KMS-11 (cell line): ENCODE data around the gene PDE3B.

Source experiments
- H2AFZ ChIP-seq: fragments of 200-600 bp; sonication (generic); 2 replicates; pipeline ENCODE4 v1.6.1; 2016; ENCODE audit warnings: antibody characterized with exemption, mixed run types, low read depth
- H3K27ac ChIP-seq: fragments of 200-600 bp; sonication (generic); 2 replicates; pipeline ENCODE4 v1.6.1; 2016; ENCODE audit warnings: mild to moderate bottlenecking, mixed run types
- H3K27me3 ChIP-seq: fragments of 200-600 bp; sonication (generic); 2 replicates; pipeline ENCODE4 v1.6.1; 2017; ENCODE audit warnings: mild to moderate bottlenecking, low read depth, mixed run types, moderate library complexity; ENCODE audit not compliant: insufficient read depth
- H3K36me3 ChIP-seq: fragments of 200-600 bp; sonication (generic); 2 replicates; pipeline ENCODE4 v1.6.1; 2017; ENCODE audit warnings: mild to moderate bottlenecking, mixed run types; ENCODE audit not compliant: insufficient read depth
- H3K4me1 ChIP-seq: fragments of 200-600 bp; sonication (generic); 2 replicates; pipeline ENCODE4 v1.6.1; 2016; ENCODE audit warnings: mild to moderate bottlenecking, low read depth, mixed run types; ENCODE audit not compliant: poor library complexity, severe bottlenecking
- H3K4me2 ChIP-seq: fragments of 200-600 bp; sonication (generic); 2 replicates; pipeline ENCODE4 v1.7.0; 2016; ENCODE audit warnings: mild to moderate bottlenecking, mixed run types
- H3K4me3 ChIP-seq: fragments of 200-600 bp; sonication (generic); IDR thresholded peaks from 2 replicates; pipeline ENCODE4 v1.6.1; 2017; ENCODE audit warnings: low read depth, low read length, mixed read lengths; ENCODE audit not compliant: insufficient read depth
- H3K79me2 ChIP-seq: fragments of 200-600 bp; sonication (generic); 2 replicates; pipeline ENCODE4 v1.6.1; 2016; ENCODE audit warnings: low read depth, mixed run types; ENCODE audit not compliant: insufficient read depth
- H3K9ac ChIP-seq: fragments of 200-600 bp; sonication (generic); 2 replicates; pipeline ENCODE4 v1.6.1; 2016; ENCODE audit warnings: mild to moderate bottlenecking, mixed run types
- H4K20me1 ChIP-seq: fragments of 200-600 bp; sonication (generic); 2 replicates; pipeline ENCODE4 v1.6.1; 2016; ENCODE audit warnings: mild to moderate bottlenecking, mixed run types; ENCODE audit not compliant: insufficient read depth
- TF ChIP-seq, protein P1 (sequence below): fragments of 200-600 bp; sonication (generic); conservative IDR thresholded peaks from 2 replicates; pipeline ENCODE4 v1.6.1; 2017; ENCODE audit warnings: low read depth, mild to moderate bottlenecking, antibody characterized with exemption, low read length, moderate library complexity, mixed read lengths

Gene PDE3B

DNA sequence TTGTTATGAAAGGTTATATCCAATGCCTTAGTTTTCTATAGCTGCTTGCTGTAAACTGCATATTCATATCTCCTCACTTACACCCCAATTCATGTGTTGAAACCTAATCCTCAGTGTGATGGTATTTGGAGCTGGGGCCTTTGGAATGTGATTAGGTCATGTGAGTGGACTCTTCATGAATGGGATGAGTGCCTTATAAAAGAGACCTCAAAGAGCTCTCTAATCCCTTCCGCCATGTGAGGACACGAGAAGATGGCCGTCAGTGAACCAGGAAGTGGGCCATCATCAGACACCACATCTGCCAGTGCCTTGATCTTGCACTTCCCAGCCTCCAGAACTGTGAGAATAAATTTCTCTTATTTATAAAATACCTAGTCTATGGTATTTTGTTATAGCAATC lies 169.2 kb downstream of the PDE3B start:
- H3K27me3 ChIP-seq, result no peaks in the 10 kb centered on the region
- no peak overlapping the region for H3K9ac ChIP-seq
- H3K27ac ChIP-seq, result no peak overlapping the region
- H3K79me2 ChIP-seq, result no peaks in the 10 kb centered on the region; the same call in 1 of the 2 replicates
- H3K4me2 ChIP-seq, result no peak overlapping the region
- peaks cover 7% of the 10 kb centered on the region for H3K4me1 ChIP-seq
- no peak overlapping the region for H3K4me3 ChIP-seq
- H4K20me1 ChIP-seq, result no peaks in the 10 kb centered on the region
- no peaks in the 10 kb centered on the region for H3K36me3 ChIP-seq
- TF ChIP-seq, protein P1, sequence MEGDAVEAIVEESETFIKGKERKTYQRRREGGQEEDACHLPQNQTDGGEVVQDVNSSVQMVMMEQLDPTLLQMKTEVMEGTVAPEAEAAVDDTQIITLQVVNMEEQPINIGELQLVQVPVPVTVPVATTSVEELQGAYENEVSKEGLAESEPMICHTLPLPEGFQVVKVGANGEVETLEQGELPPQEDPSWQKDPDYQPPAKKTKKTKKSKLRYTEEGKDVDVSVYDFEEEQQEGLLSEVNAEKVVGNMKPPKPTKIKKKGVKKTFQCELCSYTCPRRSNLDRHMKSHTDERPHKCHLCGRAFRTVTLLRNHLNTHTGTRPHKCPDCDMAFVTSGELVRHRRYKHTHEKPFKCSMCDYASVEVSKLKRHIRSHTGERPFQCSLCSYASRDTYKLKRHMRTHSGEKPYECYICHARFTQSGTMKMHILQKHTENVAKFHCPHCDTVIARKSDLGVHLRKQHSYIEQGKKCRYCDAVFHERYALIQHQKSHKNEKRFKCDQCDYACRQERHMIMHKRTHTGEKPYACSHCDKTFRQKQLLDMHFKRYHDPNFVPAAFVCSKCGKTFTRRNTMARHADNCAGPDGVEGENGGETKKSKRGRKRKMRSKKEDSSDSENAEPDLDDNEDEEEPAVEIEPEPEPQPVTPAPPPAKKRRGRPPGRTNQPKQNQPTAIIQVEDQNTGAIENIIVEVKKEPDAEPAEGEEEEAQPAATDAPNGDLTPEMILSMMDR, result no peak
- no peak overlapping the region for H2AFZ ChIP-seq

DNA sequence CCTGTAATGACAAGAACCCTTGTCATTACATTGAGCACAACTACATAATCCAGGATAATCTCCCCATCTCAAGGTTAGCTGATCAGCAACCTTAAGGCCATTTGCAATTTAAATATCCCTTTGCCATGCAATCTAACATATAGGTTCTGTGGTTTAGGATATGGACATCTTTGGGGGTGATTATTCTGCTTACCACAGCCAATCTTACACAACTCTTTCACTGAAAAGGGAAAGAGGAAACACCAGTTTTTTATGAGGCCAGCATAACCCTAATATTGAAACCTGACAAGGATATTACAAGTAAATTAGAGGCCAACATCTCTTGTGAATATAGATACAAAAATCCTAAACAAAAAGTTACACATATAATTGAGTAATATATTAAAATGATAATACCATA lies 169.9 kb downstream of the PDE3B start:
- Histone ChIP-seq H3K4me1 (peaks cover 7% of the 10 kb centered on the region), H3K79me2 (no peaks in the 10 kb centered on the region; the same call in 1 of the 2 replicates), H3K27me3 (no peaks in the 10 kb centered on the region), H3K9ac (no peak overlapping the region), H3K27ac (no peak overlapping the region), H3K4me3 (no peak overlapping the region), H3K36me3 (peaks cover 4% of the 10 kb centered on the region; the same call in 1 of the 2 replicates), H4K20me1 (no peaks in the 10 kb centered on the region), H2AFZ (no peak overlapping the region), H3K4me2 (no peak overlapping the region)
- TF ChIP-seq, protein P1, result no peak

DNA sequence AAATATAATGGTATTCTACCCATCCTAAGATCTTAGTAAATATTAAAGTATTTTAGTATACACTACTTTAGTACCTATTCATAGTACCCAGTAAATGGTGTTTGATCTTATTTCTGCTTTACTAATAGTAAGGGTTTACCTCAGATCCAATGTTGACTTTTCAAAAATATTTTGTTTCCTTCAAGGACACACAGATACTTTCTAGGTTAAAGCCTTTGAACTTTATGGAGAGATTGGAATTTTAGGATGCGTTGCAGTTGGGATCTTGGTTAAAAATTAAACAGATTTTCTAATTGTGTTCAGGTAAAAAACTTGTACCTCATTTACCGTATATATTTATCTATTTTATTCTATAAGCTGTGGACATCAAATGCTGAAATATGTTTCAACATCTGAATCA lies 175.2 kb downstream of the PDE3B start:
- TF ChIP-seq, protein P1, result no peak
- Histone ChIP-seq H3K27me3 (no peaks in the 10 kb centered on the region), H3K27ac (no peak overlapping the region), H2AFZ (no peak overlapping the region), H3K79me2 (no peaks in the 10 kb centered on the region), H4K20me1 (no peaks in the 10 kb centered on the region), H3K4me3 (no peak overlapping the region), H3K4me1 (no peaks in the 10 kb centered on the region), H3K4me2 (no peak overlapping the region), H3K36me3 (peaks cover 10% of the 10 kb centered on the region), H3K9ac (no peak overlapping the region)

DNA sequence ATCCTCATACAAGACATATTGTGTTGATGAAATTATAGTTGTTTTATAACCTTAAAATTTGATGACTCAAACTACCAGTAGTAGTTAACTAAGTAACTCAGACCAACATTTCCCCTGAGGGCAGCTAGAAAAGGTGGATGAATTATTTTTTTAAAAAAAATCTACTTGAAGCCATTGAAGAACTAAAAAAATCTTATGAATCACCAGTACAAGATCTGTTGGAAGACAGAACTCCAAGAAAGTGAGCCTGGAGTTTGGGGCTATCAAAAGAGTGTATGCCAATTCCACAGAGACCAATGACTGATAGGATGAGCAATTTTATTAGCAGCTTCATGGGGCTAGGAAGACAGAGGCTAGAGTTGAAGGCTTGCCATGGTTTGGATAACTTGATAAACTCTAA lies 176.0 kb downstream of the PDE3B start:
- no peak overlapping the region for H2AFZ ChIP-seq
- H3K79me2 ChIP-seq, result no peaks in the 10 kb centered on the region
- no peak overlapping the region for H3K27ac ChIP-seq
- peaks cover 10% of the 10 kb centered on the region for H3K36me3 ChIP-seq
- H3K9ac ChIP-seq, result no peak overlapping the region
- TF ChIP-seq, protein P1, result no peak
- no peaks in the 10 kb centered on the region for H3K27me3 ChIP-seq
- no peak overlapping the region for H3K4me3 ChIP-seq
- H3K4me2 ChIP-seq, result no peak overlapping the region
- H4K20me1 ChIP-seq, result no peaks in the 10 kb centered on the region
- no peaks in the 10 kb centered on the region for H3K4me1 ChIP-seq
